K562 (cell line): ENCODE measurements around the gene MEP1B. TPM values are rescaled to one million over a fixed set of nuclear protein-coding genes. Genes with fewer than 3 reads are reported as not detected.
"Not testable (repeated sequence)": the region's sequence is repeated elsewhere in the genome, so short reads cannot be mapped to it uniquely, and the experiment has no call there.

Source experiments
- ATAC-seq: fragments of 200-7000 bp; cut with Tn5 transposase; 3 replicates; pipeline ENCODE4 v1.9.1; 2020; ENCODE audit warnings: moderate library complexity
- BruUV-seq: library from RNA; stranded (reverse); fragments of 400-500 nt; replicated peaks from 2 replicates; lab custom pipeline; 2021; lab: Mats Ljungman, UMichigan
- CTCF ChIA-PET: fragments of 300-600 bp; formaldehyde crosslinking; extraction: SDS; loops from one replicate; lab custom pipeline; 2021; ENCODE audit warnings: low intra/inter-chr PET ratio; lab: Yijun Ruan, JAX
- POLR2A ChIA-PET: fragments of 300-600, 350-650 bp; sonication (Branson Sonifier 250); formaldehyde crosslinking; extraction: SDS; loops from one replicate; lab custom pipeline; 2021; ENCODE audit warnings: antibody characterized with exemption, inconsistent platforms; lab: Yijun Ruan, JAX
- DNase-seq, 4 experiments: peaks; one replicate each; pipeline versions ENCODE4 v3.0.0 to v3.0.0-alpha.2; 2011 to 2018; ENCODE audit warnings: low spot score in 3 of 4, mixed read lengths in 3 of 4; ENCODE audit errors: extremely low read depth in 1 of 4
- FAIRE-seq: peaks from 2 replicates; lab custom pipeline; 2011; peaks lifted over from hg19 to GRCh38; lab: Jason Lieb, UNC
- H2AFZ ChIP-seq: 2 replicates; pipeline ENCODE4 v1.6.0; 2011; ENCODE audit warnings: low read depth, low read length, control low read depth, inconsistent platforms
- H3K27ac ChIP-seq: fragments of 200-600 bp; 3 replicates; pipeline ENCODE4 v1.8.0; 2011; ENCODE audit warnings: low read depth, mild to moderate bottlenecking, control low read depth, inconsistent platforms, low read length, moderate library complexity, mixed read lengths; ENCODE audit errors: extremely low read depth
- H3K27me3 ChIP-seq, 2 experiments: fragments of 300-600 bp in 1 of 2; 2 replicates in 1 of 2; 3 replicates in 1 of 2; pipeline versions ENCODE4 v1.6.0 to v1.8.0; 2011; ENCODE audit warnings: inconsistent platforms in 2 of 2, low read length in 2 of 2, mild to moderate bottlenecking in 1 of 2, mixed read lengths in 1 of 2, moderate library complexity in 1 of 2; ENCODE audit not compliant: control insufficient read depth in 2 of 2, insufficient read depth in 2 of 2
- H3K36me3 ChIP-seq: fragments of 300-600 bp; 3 replicates; pipeline ENCODE4 v1.8.0; 2011; ENCODE audit warnings: mild to moderate bottlenecking, low read length, inconsistent platforms; ENCODE audit not compliant: control insufficient read depth, insufficient read depth
- H3K4me1 ChIP-seq, 2 experiments: fragments of 200-600 bp in 1 of 2; replicated peaks in 1 of 2; 2 replicates in 1 of 2; 3 replicates in 1 of 2; pipeline versions ENCODE4 v1.5.1 to v1.8.0; 2011; ENCODE audit warnings: inconsistent platforms in 2 of 2, low read length in 2 of 2, mild to moderate bottlenecking in 1 of 2, mixed read lengths in 1 of 2, moderate library complexity in 1 of 2; ENCODE audit not compliant: control insufficient read depth in 2 of 2, insufficient read depth in 2 of 2
- H3K4me2 ChIP-seq: 2 replicates; pipeline ENCODE4 v1.6.1; 2011; ENCODE audit warnings: low read length, control low read depth, inconsistent platforms, mixed read lengths; ENCODE audit not compliant: insufficient read depth
- H3K4me3 ChIP-seq: fragments of 200-600 bp; sonication (generic), shearing (Covaris generic); 2 replicates; pipeline ENCODE4 v1.5.1; 2016; ENCODE audit warnings: control low read depth, inconsistent platforms
- H3K79me2 ChIP-seq: fragments of 200-600 bp; 3 replicates; pipeline ENCODE4 v1.8.0; 2011; ENCODE audit warnings: low read length, inconsistent platforms; ENCODE audit not compliant: control insufficient read depth, insufficient read depth
- H3K9ac ChIP-seq, 2 experiments: 2 replicates each; pipeline versions ENCODE4 v1.6.0 to v1.6.1; 2011; ENCODE audit warnings: low read depth in 2 of 2, low read length in 2 of 2, control low read depth in 1 of 2, inconsistent platforms in 1 of 2, mild to moderate bottlenecking in 1 of 2, mixed read lengths in 1 of 2; ENCODE audit not compliant: insufficient read depth in 1 of 2
- H3K9me1 ChIP-seq: one replicate; pipeline ENCODE4 v1.6.0; 2011; ENCODE audit warnings: inconsistent platforms, mild to moderate bottlenecking, low read length, moderate library complexity; ENCODE audit not compliant: control insufficient read depth, insufficient read depth
- H3K9me3 ChIP-seq: replicated peaks from 2 replicates; pipeline ENCODE4 v1.5.1; 2011; ENCODE audit warnings: low read depth, low read length, inconsistent platforms; ENCODE audit not compliant: control insufficient read depth, insufficient read depth
- H4K20me1 ChIP-seq: replicated peaks from 2 replicates; pipeline ENCODE4 v1.6.1; 2011; ENCODE audit warnings: low read length, inconsistent platforms, mixed read lengths; ENCODE audit not compliant: control insufficient read depth, insufficient read depth
- ARID1B ChIP-seq: fragments of 450-650 bp; IDR thresholded peaks from 2 replicates; pipeline ENCODE4 v1.6.1; 2016; ENCODE audit warnings: antibody characterized with exemption, mild to moderate bottlenecking, inconsistent platforms
- BHLHE40 ChIP-seq: IDR thresholded peaks from 2 replicates; pipeline ENCODE4 v1.6.1; 2011; ENCODE audit warnings: low read length, improper control_type of control experiment
- CBFA2T2 ChIP-seq: fragments of 450-650 bp; conservative IDR thresholded peaks from 2 replicates; pipeline ENCODE4 v1.6.1; 2017; ENCODE audit warnings: mild to moderate bottlenecking
- CBFB ChIP-seq: sonication (generic); formaldehyde crosslinking; IDR thresholded peaks from 2 replicates; pipeline ENCODE4 v1.4.0; 2020; ENCODE audit warnings: mild to moderate bottlenecking, missing genetic modification reagents
- CSDE1 ChIP-seq, 2 experiments: fragments of 450-650 bp; IDR thresholded peaks; 2 replicates each; pipeline ENCODE4 v1.6.1; 2016; ENCODE audit warnings: mild to moderate bottlenecking in 1 of 2
- EP300 ChIP-seq: IDR thresholded peaks from 2 replicates; pipeline ENCODE4 v1.6.1; 2012; ENCODE audit warnings: low read length, improper control_type of control experiment
- MCM3 ChIP-seq: fragments of 450-650 bp; IDR thresholded peaks from 2 replicates; pipeline ENCODE4 v1.6.1; 2016
- PML ChIP-seq: IDR thresholded peaks from 2 replicates; pipeline ENCODE4 v1.6.1; 2012; ENCODE audit warnings: low read length, inconsistent platforms
- PRPF4 ChIP-seq: fragments of 200-400 bp; formaldehyde crosslinking; IDR thresholded peaks from one replicate; pipeline ENCODE4 v1.6.1; 2017; ENCODE audit warnings: low read length, low read depth, mild to moderate bottlenecking; ENCODE audit not compliant: insufficient read depth, poor library complexity, severe bottlenecking
- ZSCAN29 ChIP-seq: fragments of 450-650 bp; IDR thresholded peaks from 2 replicates; pipeline ENCODE4 v1.6.1; 2017
- WGBS: fragments of 100-300 bp; shearing (Covaris generic); methylation state at CpG from one replicate; pipeline ENCODE4 v1.1.6; 2016; ENCODE audit warnings: low coverage, mixed read lengths; ENCODE audit not compliant: insufficient coverage; ENCODE audit errors: missing lambda C conversion rate; 5-methylcytosine and 5-hydroxymethylcytosine counted together
- in situ Hi-C: fragments of 300-500 bp; cut with MboI; formaldehyde crosslinking; loops from 4 replicates; pipeline ENCODE4 v1.15.0; 2018; ENCODE audit warnings: inconsistent platforms, mixed read lengths
- intact Hi-C: fragments of 100-400 bp; cut with micrococcal nuclease; formaldehyde crosslinking; loops from 2 replicates; pipeline ENCODE4 v1.14.2; 2022
- polyA plus RNA-seq, 8 experiments: library from polyadenylated mRNA; depleted of rRNA in 4 of 8; stranded (reverse) in 5 of 8; unstranded in 3 of 8; fragments of >200 nt; fragmentation: Nextera tagmentation in 2 of 8; fragmentation: Illumina TruSeq in 1 of 8; extraction: Ambion mirVana in 2 of 8; extraction: Trizol in 1 of 8; gene quantifications; 2 replicates each; pipeline versions ENCODE4 v1.2.1 to v1.2.3, GENCODE V29; 2011 to 2014; ENCODE audit warnings: inconsistent platforms in 1 of 8, missing spikeins in 1 of 8
- total RNA-seq, 7 experiments: library from RNA; depleted of rRNA in 6 of 7; stranded (reverse); fragments of >200 nt in 6 of 7; fragmentation: Illumina TruSeq in 2 of 7; extraction: Trizol in 2 of 7; gene quantifications; 2 replicates each; pipeline versions ENCODE4 v1.2.1 to v1.2.3, GENCODE V29; 2011 to 2021; ENCODE audit warnings: low replicate concordance in 1 of 7
- TF ChIP-seq, protein P1 (sequence below), 2 experiments: fragments of 450-650 bp in 1 of 2; sonication (generic) in 1 of 2; formaldehyde crosslinking; conservative IDR thresholded peaks; 2 replicates each; pipeline versions ENCODE4 v1.4.0 to v1.8.1; 2020 to 2022; ENCODE audit warnings: mild to moderate bottlenecking in 1 of 2, missing genetic modification reagents in 1 of 2
- TF ChIP-seq, protein P2 (sequence below), 2 experiments: fragments of 150-350 bp in 1 of 2; IDR thresholded peaks; 2 replicates each; pipeline ENCODE4 v1.6.1; 2012 to 2016; ENCODE audit warnings: low read depth in 2 of 2, low read length in 2 of 2, mild to moderate bottlenecking in 1 of 2, moderate library complexity in 1 of 2

The MEP1B gene
- total and polyA plus RNA-seq, 9 of the 15 experiments (the other 6 are each of a cell fraction or from before 2014, with no cell fraction given), result 0.03 to 0.11 TPM; not detected in 7

DNA sequence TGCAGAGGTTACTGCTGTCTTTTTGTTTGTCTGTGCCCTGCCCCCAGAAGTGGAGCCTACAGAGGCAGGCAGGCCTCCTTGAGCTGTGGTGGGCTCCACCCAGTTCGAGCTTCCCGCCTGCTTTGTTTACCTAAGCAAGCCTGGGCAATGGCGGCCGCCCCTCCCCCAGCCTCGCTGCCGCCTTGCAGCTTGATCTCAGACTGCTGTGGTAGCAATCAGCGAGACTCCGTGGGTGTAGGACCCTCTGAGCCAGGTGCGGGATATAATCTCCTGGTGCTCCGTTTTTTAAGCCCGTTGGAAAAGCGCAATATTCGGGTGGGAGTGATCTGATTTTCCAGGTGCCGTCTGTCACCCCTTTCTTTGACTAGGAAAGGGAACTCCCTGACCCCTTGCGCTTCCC lies 43.5 kb downstream of the MEP1B start:
- FAIRE-seq, in situ Hi-C loops, H3K9me3 ChIP-seq, intact Hi-C loops, H3K4me3 ChIP-seq, H3K27ac ChIP-seq, DNase-seq, BruUV-seq, H4K20me1 ChIP-seq, H2AFZ ChIP-seq, H3K79me2 ChIP-seq, H3K9ac ChIP-seq, H3K27me3 ChIP-seq, H3K9me1 ChIP-seq, POLR2A ChIA-PET, ATAC-seq, H3K36me3 ChIP-seq, CTCF ChIA-PET, H3K4me2 ChIP-seq, H3K4me1 ChIP-seq: not testable (repeated sequence)
- under 1% methylated on average over 15 of the region's 15 CpGs for WGBS

DNA sequence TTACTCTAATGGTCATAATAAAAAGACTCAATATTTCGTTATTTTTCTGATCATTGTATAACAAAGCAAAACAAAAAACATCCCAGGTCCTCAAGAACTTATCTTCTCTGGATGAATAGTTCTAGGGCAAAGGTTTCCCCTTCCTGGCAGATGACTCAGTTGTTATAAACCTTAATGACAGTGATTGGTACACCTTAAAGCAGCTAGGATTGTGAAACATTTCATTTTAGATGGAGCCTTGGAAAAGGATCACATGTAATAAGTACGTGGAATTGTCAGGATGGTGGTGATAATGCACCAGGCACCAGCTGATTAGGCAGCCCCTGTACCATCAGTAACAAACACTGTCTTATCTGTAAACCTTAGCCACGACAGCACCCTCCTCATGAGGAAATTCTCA lies 47.2 kb downstream of the MEP1B start:
- no TSS peak for BruUV-seq
- H3K4me3 ChIP-seq, result no peak overlapping the region
- no peaks in the 10 kb centered on the region for H4K20me1 ChIP-seq
- no peak overlapping the region for H2AFZ ChIP-seq
- H3K27ac ChIP-seq, result no peak overlapping the region
- DNase-seq, result no peak
- no peaks in the 10 kb centered on the region for H3K9me3 ChIP-seq
- H3K9me1 ChIP-seq, result no peaks in the 10 kb centered on the region
- ChIA-PET POLR2A (no interaction called here), CTCF (no interaction called here)
- H3K27me3 ChIP-seq, result no peaks in the 10 kb centered on the region
- no peaks in the 10 kb centered on the region for H3K4me1 ChIP-seq
- H3K9ac ChIP-seq, result no peak overlapping the region
- intact Hi-C loops (no loop called here), in situ Hi-C loops (no loop called here)
- no peaks in the 10 kb centered on the region for H3K79me2 ChIP-seq
- H3K4me2 ChIP-seq, result no peak overlapping the region
- 0% methylated on average over 3 of the region's 3 CpGs for WGBS
- ATAC-seq, result no peak
- FAIRE-seq, result no peak
- no peaks in the 10 kb centered on the region for H3K36me3 ChIP-seq
- TF ChIP-seq EP300, result no peak
- TF ChIP-seq, protein P1, sequence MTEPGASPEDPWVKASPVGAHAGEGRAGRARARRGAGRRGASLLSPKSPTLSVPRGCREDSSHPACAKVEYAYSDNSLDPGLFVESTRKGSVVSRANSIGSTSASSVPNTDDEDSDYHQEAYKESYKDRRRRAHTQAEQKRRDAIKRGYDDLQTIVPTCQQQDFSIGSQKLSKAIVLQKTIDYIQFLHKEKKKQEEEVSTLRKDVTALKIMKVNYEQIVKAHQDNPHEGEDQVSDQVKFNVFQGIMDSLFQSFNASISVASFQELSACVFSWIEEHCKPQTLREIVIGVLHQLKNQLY (CRISPR knock-in tag; conservative IDR thresholded peaks at IDR 0.05), result no peak
- no peak for TF ChIP-seq MCM3
- no peak for TF ChIP-seq PML
- no peak for TF ChIP-seq PRPF4
- TF ChIP-seq CSDE1 (IDR thresholded peaks at IDR 0.05), result no peak
- TF ChIP-seq, protein P2, sequence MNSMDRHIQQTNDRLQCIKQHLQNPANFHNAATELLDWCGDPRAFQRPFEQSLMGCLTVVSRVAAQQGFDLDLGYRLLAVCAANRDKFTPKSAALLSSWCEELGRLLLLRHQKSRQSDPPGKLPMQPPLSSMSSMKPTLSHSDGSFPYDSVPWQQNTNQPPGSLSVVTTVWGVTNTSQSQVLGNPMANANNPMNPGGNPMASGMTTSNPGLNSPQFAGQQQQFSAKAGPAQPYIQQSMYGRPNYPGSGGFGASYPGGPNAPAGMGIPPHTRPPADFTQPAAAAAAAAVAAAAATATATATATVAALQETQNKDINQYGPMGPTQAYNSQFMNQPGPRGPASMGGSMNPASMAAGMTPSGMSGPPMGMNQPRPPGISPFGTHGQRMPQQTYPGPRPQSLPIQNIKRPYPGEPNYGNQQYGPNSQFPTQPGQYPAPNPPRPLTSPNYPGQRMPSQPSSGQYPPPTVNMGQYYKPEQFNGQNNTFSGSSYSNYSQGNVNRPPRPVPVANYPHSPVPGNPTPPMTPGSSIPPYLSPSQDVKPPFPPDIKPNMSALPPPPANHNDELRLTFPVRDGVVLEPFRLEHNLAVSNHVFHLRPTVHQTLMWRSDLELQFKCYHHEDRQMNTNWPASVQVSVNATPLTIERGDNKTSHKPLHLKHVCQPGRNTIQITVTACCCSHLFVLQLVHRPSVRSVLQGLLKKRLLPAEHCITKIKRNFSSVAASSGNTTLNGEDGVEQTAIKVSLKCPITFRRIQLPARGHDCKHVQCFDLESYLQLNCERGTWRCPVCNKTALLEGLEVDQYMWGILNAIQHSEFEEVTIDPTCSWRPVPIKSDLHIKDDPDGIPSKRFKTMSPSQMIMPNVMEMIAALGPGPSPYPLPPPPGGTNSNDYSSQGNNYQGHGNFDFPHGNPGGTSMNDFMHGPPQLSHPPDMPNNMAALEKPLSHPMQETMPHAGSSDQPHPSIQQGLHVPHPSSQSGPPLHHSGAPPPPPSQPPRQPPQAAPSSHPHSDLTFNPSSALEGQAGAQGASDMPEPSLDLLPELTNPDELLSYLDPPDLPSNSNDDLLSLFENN (IDR thresholded peaks at IDR 0.05; ENCODE audit: low read depth in 2 of 2, low read length in 2 of 2), result no peak
- no peak for TF ChIP-seq CBFB (CRISPR knock-in tag)
- no peak for TF ChIP-seq ZSCAN29
- TF ChIP-seq ARID1B, result no peak
- no peak for TF ChIP-seq BHLHE40
- TF ChIP-seq CBFA2T2, result no peak
